HepG2 (cell line): ENCODE data around the gene CDR2L. TPM values are rescaled to one million over a fixed set of nuclear protein-coding genes. Genes with fewer than 3 reads are reported as not detected.

Source experiments
- ATAC-seq: fragments of 200-7000 bp; cut with Tn5 transposase; 3 replicates; pipeline ENCODE4 v1.9.1; 2020; ENCODE audit warnings: mild to moderate bottlenecking, moderate library complexity
- BruUV-seq: library from RNA; stranded (reverse); fragments of 400-500 nt; replicated peaks from 2 replicates; lab custom pipeline; 2021; lab: Mats Ljungman, UMichigan
- CTCF ChIA-PET: fragments of 300-600 bp; formaldehyde crosslinking; extraction: SDS; loops from one replicate; lab custom pipeline; 2021; ENCODE audit warnings: low total read pairs, inconsistent platforms, low intra/inter-chr PET ratio; lab: Yijun Ruan, JAX
- POLR2A ChIA-PET: fragments of 350-600 bp; sonication (Branson Sonifier 250); formaldehyde crosslinking; loops from one replicate; lab custom pipeline; 2020; ENCODE audit warnings: antibody characterized with exemption, inconsistent platforms; lab: Yijun Ruan, JAX
- DNase-seq: peaks from one replicate; pipeline ENCODE4 v3.0.0-alpha.2; 2015; ENCODE audit warnings: low spot score
- FAIRE-seq: peaks from 3 replicates; lab custom pipeline; 2011; peaks lifted over from hg19 to GRCh38; lab: Jason Lieb, UNC
- H2AFZ ChIP-seq: one replicate; pipeline ENCODE4 v1.6.1; 2011; ENCODE audit warnings: low read length, inconsistent platforms
- H3K27ac ChIP-seq: fragments of 300-600 bp; 3 replicates; pipeline ENCODE4 v1.8.0; 2011; ENCODE audit warnings: mixed run types, mild to moderate bottlenecking, mixed read lengths, low read length, inconsistent platforms; ENCODE audit not compliant: insufficient read depth; ENCODE audit errors: extremely low read length
- H3K27me3 ChIP-seq, 2 experiments: fragments of 200-600 bp in 1 of 2; 2 replicates in 1 of 2; 3 replicates in 1 of 2; pipeline versions ENCODE4 v1.6.0 to v1.8.0; 2011; ENCODE audit warnings: low read length in 2 of 2, mild to moderate bottlenecking in 2 of 2, moderate library complexity in 2 of 2, inconsistent platforms in 1 of 2; ENCODE audit not compliant: insufficient read depth in 2 of 2, control insufficient read depth in 1 of 2
- H3K36me3 ChIP-seq, 2 experiments: fragments of 200-600 bp in 1 of 2; replicated peaks in 1 of 2; 2 replicates in 1 of 2; 3 replicates in 1 of 2; pipeline versions ENCODE4 v1.5.1 to v1.8.0; 2011; ENCODE audit warnings: low read length in 2 of 2, inconsistent platforms in 1 of 2; ENCODE audit not compliant: insufficient read depth in 2 of 2, control insufficient read depth in 1 of 2
- H3K4me1 ChIP-seq: 2 replicates; pipeline ENCODE4 v1.5.1; 2012; ENCODE audit warnings: low read length, inconsistent platforms; ENCODE audit not compliant: insufficient read depth
- H3K4me2 ChIP-seq: 2 replicates; pipeline ENCODE4 v1.6.0; 2011; ENCODE audit warnings: low read depth, low read length, inconsistent platforms
- H3K4me3 ChIP-seq, 3 experiments: fragments of 200-600 bp in 1 of 3; sonication (generic), shearing (Covaris generic) in 1 of 3; replicated peaks in 1 of 3; 2 replicates each; pipeline ENCODE4 v1.5.1; 2011 to 2016; ENCODE audit warnings: low read length in 3 of 3, inconsistent platforms in 2 of 3, low read depth in 2 of 3, mild to moderate bottlenecking in 2 of 3, control low read depth in 1 of 3, mixed read lengths in 1 of 3; ENCODE audit not compliant: insufficient read depth in 1 of 3
- H3K79me2 ChIP-seq: one replicate; pipeline ENCODE4 v1.6.1; 2011; ENCODE audit warnings: low read length, inconsistent platforms; ENCODE audit not compliant: insufficient read depth
- H3K9ac ChIP-seq: 2 replicates; pipeline ENCODE4 v1.6.0; 2011; ENCODE audit warnings: mild to moderate bottlenecking, low read depth, low read length, inconsistent platforms; ENCODE audit not compliant: insufficient read depth
- H3K9me3 ChIP-seq: 2 replicates; pipeline ENCODE4 v1.5.1; 2012; ENCODE audit warnings: mild to moderate bottlenecking, low read length
- H4K20me1 ChIP-seq: 2 replicates; pipeline ENCODE4 v1.6.0; 2011; ENCODE audit warnings: inconsistent platforms, mild to moderate bottlenecking, low read length, moderate library complexity; ENCODE audit not compliant: insufficient read depth
- BRD4 ChIP-seq: sonication (generic); formaldehyde crosslinking; IDR thresholded peaks from 2 replicates; pipeline ENCODE4 v1.4.0; 2020; ENCODE audit warnings: missing genetic modification reagents
- GFI1 ChIP-seq: sonication (generic); formaldehyde crosslinking; IDR thresholded peaks from 2 replicates; pipeline ENCODE4 v1.5.0; 2020; ENCODE audit warnings: missing genetic modification reagents, mild to moderate bottlenecking, borderline replicate concordance
- JUN ChIP-seq: sonication (generic); formaldehyde crosslinking; IDR thresholded peaks from 2 replicates; pipeline ENCODE4 v1.4.0; 2020; ENCODE audit warnings: mild to moderate bottlenecking, missing genetic modification reagents
- MAZ ChIP-seq, 2 experiments: sonication (generic) in 1 of 2; formaldehyde crosslinking in 1 of 2; IDR thresholded peaks; 2 replicates each; pipeline versions ENCODE4 v1.5.0 to v1.6.1; 2012 to 2020; ENCODE audit warnings: low read depth in 2 of 2, mild to moderate bottlenecking in 2 of 2, borderline replicate concordance in 1 of 2, improper control_type of control experiment in 1 of 2, low read length in 1 of 2, missing genetic modification reagents in 1 of 2, moderate library complexity in 1 of 2
- ZFP62 ChIP-seq: sonication (generic); formaldehyde crosslinking; IDR thresholded peaks from 2 replicates; pipeline ENCODE4 v1.4.0; 2020; ENCODE audit warnings: missing genetic modification reagents
- ZNF20 ChIP-seq: sonication (generic); formaldehyde crosslinking; IDR thresholded peaks from 2 replicates; pipeline ENCODE4 v1.4.0; 2020; ENCODE audit warnings: mild to moderate bottlenecking, moderate library complexity, missing genetic modification reagents
- ZNF296 ChIP-seq: sonication (generic); formaldehyde crosslinking; conservative IDR thresholded peaks from 2 replicates; pipeline ENCODE4 v1.5.0; 2020; ENCODE audit warnings: mild to moderate bottlenecking, missing genetic modification reagents
- ZNF768 ChIP-seq: sonication (generic); formaldehyde crosslinking; IDR thresholded peaks from 2 replicates; pipeline ENCODE4 v1.4.0; 2020; ENCODE audit warnings: missing genetic modification reagents
- ZNF775 ChIP-seq: sonication (generic); formaldehyde crosslinking; IDR thresholded peaks from 2 replicates; pipeline ENCODE4 v1.4.0; 2020; ENCODE audit warnings: missing genetic modification reagents, mild to moderate bottlenecking, moderate library complexity, borderline replicate concordance
- ZSCAN21 ChIP-seq: sonication (generic); formaldehyde crosslinking; IDR thresholded peaks from 2 replicates; pipeline ENCODE4 v1.8.0; 2022; ENCODE audit warnings: mild to moderate bottlenecking, missing genetic modification reagents, moderate library complexity, borderline replicate concordance
- WGBS: methylation state at CpG from one replicate; pipeline ENCODE4 v1.1.6; 2017; ENCODE audit warnings: low lambda C conversion rate; 5-methylcytosine and 5-hydroxymethylcytosine counted together
- in situ Hi-C: cut with HindIII; loops from 2 replicates; pipeline ENCODE4 v1.10.0; 2017; ENCODE audit warnings: low pct_unique_long_range_greater_than_20kb; ENCODE audit not compliant: extremely low pct_ligation_motif_present
- intact Hi-C: fragments of 100-400 bp; cut with micrococcal nuclease; formaldehyde crosslinking; loops from one replicate; pipeline ENCODE4 v1.10.0; 2022; ENCODE audit not compliant: unreplicated experiment
- polyA plus RNA-seq, 8 experiments: library from polyadenylated mRNA; depleted of rRNA in 3 of 8; stranded (reverse) in 7 of 8; unstranded in 1 of 8; fragments of >200 nt; fragmentation: Illumina TruSeq in 4 of 8; extraction: Trizol in 4 of 8; gene quantifications; 2 replicates each; pipeline versions ENCODE4 v1.2.1 to v1.2.3, GENCODE V29; 2011 to 2016; ENCODE audit warnings: low read depth in 4 of 8, missing spikeins in 1 of 8, mixed read lengths in 1 of 8; ENCODE audit not compliant: insufficient read depth in 1 of 8
- total RNA-seq, 5 experiments: library from RNA; depleted of rRNA; stranded (reverse); fragments of >200 nt; fragmentation: Illumina TruSeq; extraction: Trizol; gene quantifications; 2 replicates each; pipeline ENCODE4 v1.2.3, GENCODE V29; 2016; ENCODE audit warnings: low read depth in 1 of 5
- TF ChIP-seq, protein P1 (sequence below): sonication (generic); formaldehyde crosslinking; IDR thresholded peaks from 2 replicates; pipeline ENCODE4 v1.5.0; 2020; ENCODE audit warnings: mild to moderate bottlenecking, missing genetic modification reagents

CDR2L gene
- total and polyA plus RNA-seq, 2 of the 13 experiments (the other 11 are each of a cell fraction or from before 2014, with no cell fraction given): 1.9 to 2.1 TPM

- 93% methylated on average over 19 of the region's 19 CpGs for WGBS
- BruUV-seq: TSS peak; percentile 34
- peaks cover 24 to 29% of the 10 kb centered on the region in 2 experiments for H3K36me3 ChIP-seq
- no peak for ATAC-seq
- DNase-seq: no peak
- H3K4me2 ChIP-seq: no peak overlapping the region
- no peaks in the 10 kb centered on the region for H4K20me1 ChIP-seq
- ChIA-PET POLR2A (no interaction called here), CTCF (no interaction called here)
- H2AFZ ChIP-seq: no peak overlapping the region
- H3K27me3 ChIP-seq: no peaks in the 10 kb centered on the region
- H3K9me3 ChIP-seq: no peaks in the 10 kb centered on the region
- H3K9ac ChIP-seq: no peak overlapping the region
- in situ Hi-C loops (no loop called here), intact Hi-C loops (no loop called here)
- TF ChIP-seq ZNF296 (CRISPR knock-in tag) (no peak), ZNF775 (CRISPR knock-in tag) (no peak), ZNF20 (CRISPR knock-in tag) (no peak), MAZ (IDR thresholded peaks at IDR 0.05; ENCODE audit: borderline replicate concordance, low read depth, low read length) (no peak), MAZ (CRISPR knock-in tag; IDR thresholded peaks at IDR 0.05; ENCODE audit: low read depth) (no peak), BRD4 (CRISPR knock-in tag) (no peak), JUN (CRISPR knock-in tag) (no peak), ZNF768 (CRISPR knock-in tag) (no peak), ZFP62 (CRISPR knock-in tag) (no peak), GFI1 (CRISPR knock-in tag) (no peak), ZSCAN21 (CRISPR knock-in tag) (no peak)
- TF ChIP-seq, protein P1, sequence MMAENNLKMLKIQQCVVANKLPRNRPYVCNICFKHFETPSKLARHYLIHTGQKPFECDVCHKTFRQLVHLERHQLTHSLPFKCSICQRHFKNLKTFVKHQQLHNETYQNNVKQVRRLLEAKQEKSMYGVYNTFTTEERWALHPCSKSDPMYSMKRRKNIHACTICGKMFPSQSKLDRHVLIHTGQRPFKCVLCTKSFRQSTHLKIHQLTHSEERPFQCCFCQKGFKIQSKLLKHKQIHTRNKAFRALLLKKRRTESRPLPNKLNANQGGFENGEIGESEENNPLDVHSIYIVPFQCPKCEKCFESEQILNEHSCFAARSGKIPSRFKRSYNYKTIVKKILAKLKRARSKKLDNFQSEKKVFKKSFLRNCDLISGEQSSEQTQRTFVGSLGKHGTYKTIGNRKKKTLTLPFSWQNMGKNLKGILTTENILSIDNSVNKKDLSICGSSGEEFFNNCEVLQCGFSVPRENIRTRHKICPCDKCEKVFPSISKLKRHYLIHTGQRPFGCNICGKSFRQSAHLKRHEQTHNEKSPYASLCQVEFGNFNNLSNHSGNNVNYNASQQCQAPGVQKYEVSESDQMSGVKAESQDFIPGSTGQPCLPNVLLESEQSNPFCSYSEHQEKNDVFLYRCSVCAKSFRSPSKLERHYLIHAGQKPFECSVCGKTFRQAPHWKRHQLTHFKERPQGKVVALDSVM: no peak
- H3K27ac ChIP-seq: no peak overlapping the region
- H3K79me2 ChIP-seq: no peaks in the 10 kb centered on the region
- H3K4me3 ChIP-seq: no peak overlapping the region
- H3K4me1 ChIP-seq: peaks cover 20% of the 10 kb centered on the region
- no peak for FAIRE-seq
These were observed 33.1 kb downstream of the CDR2L start for GRCh38 chr17:75020331-75021110.
